Neuronal stem cell (in vitro differentiated cells): ENCODE results near the gene TAX1BP1.

Experiments used
- DNase-seq: peaks from one replicate; pipeline ENCODE4 v3.0.0-alpha.2; 2013; ENCODE audit warnings: low spot score
- H2AFZ ChIP-seq: one replicate; pipeline ENCODE4 v1.6.1; 2013; ENCODE audit warnings: mild to moderate bottlenecking, low read length, inconsistent platforms
- H2AK5ac ChIP-seq: 2 replicates; pipeline ENCODE4 v1.6.1; 2013; ENCODE audit warnings: low read depth, mild to moderate bottlenecking, inconsistent platforms, low read length, moderate library complexity, mixed read lengths
- H2BK120ac ChIP-seq: 2 replicates; pipeline ENCODE4 v1.6.1; 2013; ENCODE audit warnings: low read depth, mild to moderate bottlenecking, inconsistent platforms, low read length, moderate library complexity, mixed read lengths
- H2BK12ac ChIP-seq: one replicate; pipeline ENCODE4 v1.6.1; 2013; ENCODE audit warnings: low read length, inconsistent platforms
- H2BK15ac ChIP-seq: 2 replicates; pipeline ENCODE4 v1.6.1; 2013; ENCODE audit warnings: mild to moderate bottlenecking, low read length, inconsistent platforms, mixed read lengths
- H2BK5ac ChIP-seq: one replicate; pipeline ENCODE4 v1.6.1; 2013; ENCODE audit warnings: inconsistent platforms, mild to moderate bottlenecking, low read length, moderate library complexity
- H3K14ac ChIP-seq: one replicate; pipeline ENCODE4 v1.6.1; 2013; ENCODE audit warnings: low read length, inconsistent platforms
- H3K18ac ChIP-seq: 2 replicates; pipeline ENCODE4 v1.6.1; 2013; ENCODE audit warnings: low read length, inconsistent platforms
- H3K23ac ChIP-seq: 2 replicates; pipeline ENCODE4 v1.6.1; 2013; ENCODE audit warnings: low read depth, mild to moderate bottlenecking, mixed read lengths, low read length, inconsistent platforms; ENCODE audit not compliant: poor library complexity
- H3K27ac ChIP-seq: replicated peaks from 3 replicates; pipeline ENCODE4 v1.5.1; 2013; ENCODE audit warnings: low read length, inconsistent platforms
- H3K27me3 ChIP-seq, 3 experiments: 2 replicates each; pipeline ENCODE4 v1.6.1; 2013; ENCODE audit warnings: low read length in 3 of 3, mild to moderate bottlenecking in 2 of 3, inconsistent platforms in 1 of 3, low read depth in 1 of 3, mixed read lengths in 1 of 3, moderate library complexity in 1 of 3; ENCODE audit not compliant: control insufficient read depth in 3 of 3, insufficient read depth in 3 of 3
- H3K36me3 ChIP-seq, 2 donors: replicated peaks in 1 of 2; 2 replicates each; pipeline ENCODE4 v1.6.1; 2013; ENCODE audit warnings: low read length in 2 of 2; ENCODE audit not compliant: control insufficient read depth in 2 of 2, insufficient read depth in 2 of 2
- H3K4ac ChIP-seq: 2 replicates; pipeline ENCODE4 v1.6.1; 2013; ENCODE audit warnings: inconsistent platforms, mild to moderate bottlenecking, low read length, moderate library complexity
- H3K4me1 ChIP-seq, 2 donors: 1 replicate in 1 of 2; 2 replicates in 1 of 2; pipeline ENCODE4 v1.6.1; 2013; ENCODE audit warnings: low read length in 2 of 2, low read depth in 1 of 2; ENCODE audit not compliant: control insufficient read depth in 2 of 2, insufficient read depth in 1 of 2
- H3K4me2 ChIP-seq: one replicate; pipeline ENCODE4 v1.6.1; 2013; ENCODE audit warnings: mild to moderate bottlenecking, low read length, inconsistent platforms; ENCODE audit not compliant: insufficient read depth, poor library complexity, severe bottlenecking
- H3K4me3 ChIP-seq, 2 donors: 2 replicates each; pipeline ENCODE4 v1.5.1; 2013; ENCODE audit warnings: low read length in 2 of 2, mild to moderate bottlenecking in 2 of 2, inconsistent platforms in 1 of 2, moderate library complexity in 1 of 2
- H3K79me1 ChIP-seq: one replicate; pipeline ENCODE4 v1.6.1; 2013; ENCODE audit warnings: low read depth, mild to moderate bottlenecking, inconsistent platforms, low read length, moderate library complexity
- H3K9ac ChIP-seq: one replicate; pipeline ENCODE4 v1.6.1; 2013; ENCODE audit warnings: mild to moderate bottlenecking, low read depth, low read length, inconsistent platforms; ENCODE audit not compliant: poor library complexity
- H3K9me3 ChIP-seq, 2 donors: replicated peaks in 1 of 2; 2 replicates each; pipeline versions ENCODE3 to v1.6.1; 2013; ENCODE audit warnings: low read length in 2 of 2, mild to moderate bottlenecking in 2 of 2, inconsistent platforms in 1 of 2, low read depth in 1 of 2, mixed read lengths in 1 of 2, moderate library complexity in 1 of 2; ENCODE audit not compliant: control insufficient read depth in 2 of 2, insufficient read depth in 1 of 2
- H4K8ac ChIP-seq: one replicate; pipeline ENCODE4 v1.6.1; 2013; ENCODE audit warnings: low read depth, mild to moderate bottlenecking, inconsistent platforms, low read length, moderate library complexity
- H4K91ac ChIP-seq: one replicate; pipeline ENCODE4 v1.6.1; 2013; ENCODE audit warnings: low read length, low read depth, mild to moderate bottlenecking, inconsistent platforms; ENCODE audit not compliant: poor library complexity
- WGBS, 2 donors: extraction: QIAGEN DNeasy Blood & Tissue Kit; methylation state at CpG; one replicate each; pipeline ENCODE4 v1.1.7; 2013; ENCODE audit warnings: missing lambda C conversion rate in 2 of 2, mixed read lengths in 1 of 2; ENCODE audit not compliant: insufficient read length in 2 of 2, insufficient replicate concordance in 1 of 2; ENCODE audit errors: extremely low coverage in 2 of 2; 5-methylcytosine and 5-hydroxymethylcytosine counted together

The TAX1BP1 gene

DNA sequence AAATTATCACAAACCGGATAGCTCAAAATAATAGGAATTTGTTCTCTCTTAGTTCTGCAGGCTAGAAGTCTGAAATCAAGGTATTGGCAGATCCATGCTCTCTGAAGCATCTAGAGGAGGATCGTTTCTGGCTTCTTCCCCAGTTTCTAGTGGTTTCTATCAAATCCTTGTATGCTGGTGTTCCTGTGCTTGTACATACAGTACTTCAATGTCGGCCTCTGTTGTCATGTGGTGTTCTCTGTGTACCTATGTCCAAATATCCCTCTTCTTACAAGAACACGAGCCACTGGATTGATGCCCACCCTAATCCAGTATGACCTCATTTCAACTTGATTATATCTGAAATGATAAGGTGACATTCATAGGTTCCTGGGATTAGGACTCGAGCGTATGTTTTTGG lies 9.8 kb upstream of the TAX1BP1 start:
- H3K79me1 ChIP-seq, result no peaks in the 10 kb centered on the region
- H3K27ac ChIP-seq, result no peak overlapping the region
- no peak overlapping the region for H4K91ac ChIP-seq
- H3K14ac ChIP-seq, result no peak overlapping the region
- DNase-seq, result no peak
- no peak overlapping the region for H2BK120ac ChIP-seq
- H2BK12ac ChIP-seq, result no peak overlapping the region
- H2AK5ac ChIP-seq, result no peak overlapping the region
- no peaks in the 10 kb centered on the region for H3K27me3 ChIP-seq
- H3K9ac ChIP-seq, result no peak overlapping the region
- no peaks in the 10 kb centered on the region for H3K4me1 ChIP-seq
- no peak overlapping the region for H2AFZ ChIP-seq
- H3K4me3 ChIP-seq, result no peak overlapping the region
- no peak overlapping the region for H3K23ac ChIP-seq
- no peaks in the 10 kb centered on the region for H3K36me3 ChIP-seq
- no peak overlapping the region for H2BK5ac ChIP-seq
- H3K9me3 ChIP-seq, result no peaks in the 10 kb centered on the region
- H3K4me2 ChIP-seq, result no peak overlapping the region
- H3K18ac ChIP-seq, result no peak overlapping the region
- H4K8ac ChIP-seq, result no peak overlapping the region
- no peak overlapping the region for H3K4ac ChIP-seq
- WGBS, 2 donors, result no CpG with 5 or more reads among the region's 6 CpGs
- no peak overlapping the region for H2BK15ac ChIP-seq

DNA sequence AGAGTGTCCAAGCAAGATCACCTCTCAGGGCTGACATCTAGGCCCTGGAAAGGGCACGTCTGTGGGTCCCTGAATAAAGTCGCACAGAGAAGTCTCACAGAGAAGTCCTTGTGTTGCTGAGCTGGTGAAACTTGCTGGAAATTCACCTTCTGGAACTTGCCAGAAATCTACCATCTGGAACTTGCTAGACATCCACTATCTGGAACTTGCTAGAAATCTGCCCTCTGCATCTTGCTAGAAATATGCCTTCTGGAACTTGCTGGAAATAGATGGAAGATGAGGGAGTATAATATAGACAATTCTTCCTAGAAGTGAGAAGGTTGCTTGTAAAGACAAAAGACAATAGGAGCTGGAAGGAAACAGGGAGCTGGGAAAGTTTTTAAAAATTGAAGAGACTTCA lies 5.4 kb upstream of the TAX1BP1 start:
- no peak overlapping the region for H3K18ac ChIP-seq
- H3K4ac ChIP-seq, result no peak overlapping the region
- H4K8ac ChIP-seq, result no peak overlapping the region
- no peak overlapping the region for H2AFZ ChIP-seq
- no peak overlapping the region for H4K91ac ChIP-seq
- no peak overlapping the region for H3K14ac ChIP-seq
- H3K36me3 ChIP-seq, result no peaks in the 10 kb centered on the region
- H3K9ac ChIP-seq, result no peak overlapping the region
- no peak overlapping the region for H3K4me3 ChIP-seq
- no peak overlapping the region for H2BK12ac ChIP-seq
- no peak overlapping the region for H2BK120ac ChIP-seq
- H3K4me1 ChIP-seq, result peaks cover 0 to 2% of the 10 kb centered on the region in 2 donors
- WGBS, 2 donors, result no CpG with 5 or more reads among the region's 2 CpGs
- DNase-seq, result no peak
- no peaks in the 10 kb centered on the region for H3K9me3 ChIP-seq
- H2BK5ac ChIP-seq, result no peak overlapping the region
- H3K4me2 ChIP-seq, result no peak overlapping the region
- H2BK15ac ChIP-seq, result no peak overlapping the region
- H3K27ac ChIP-seq, result no peak overlapping the region
- no peak overlapping the region for H2AK5ac ChIP-seq
- H3K79me1 ChIP-seq, result no peaks in the 10 kb centered on the region
- H3K23ac ChIP-seq, result no peak overlapping the region
- H3K27me3 ChIP-seq, result no peaks in the 10 kb centered on the region

GRCh38 chr7:27735165-27735564 lies 4.8 kb upstream of the TAX1BP1 start:
- H2AK5ac ChIP-seq, result no peak overlapping the region
- H2AFZ ChIP-seq, result no peak overlapping the region
- no CpG with 5 or more reads among the region's 1 CpG for WGBS, 2 donors
- H3K4ac ChIP-seq, result no peak overlapping the region
- H3K9me3 ChIP-seq, result no peaks in the 10 kb centered on the region
- H2BK5ac ChIP-seq, result no peak overlapping the region
- no peak overlapping the region for H4K8ac ChIP-seq
- no peak overlapping the region for H3K9ac ChIP-seq
- H3K23ac ChIP-seq, result no peak overlapping the region
- H2BK15ac ChIP-seq, result no peak overlapping the region
- H3K27ac ChIP-seq, result no peak overlapping the region
- no peak overlapping the region for H2BK120ac ChIP-seq
- H3K79me1 ChIP-seq, result peaks cover 1% of the 10 kb centered on the region
- H3K27me3 ChIP-seq, result no peaks in the 10 kb centered on the region
- no peaks in the 10 kb centered on the region for H3K36me3 ChIP-seq
- no peak overlapping the region for H4K91ac ChIP-seq
- H3K4me1 ChIP-seq, result peaks cover 0 to 2% of the 10 kb centered on the region in 2 donors
- H3K14ac ChIP-seq, result no peak overlapping the region
- no peak overlapping the region for H3K4me3 ChIP-seq
- H3K18ac ChIP-seq, result no peak overlapping the region
- H3K4me2 ChIP-seq, result no peak overlapping the region
- H2BK12ac ChIP-seq, result no peak overlapping the region
- no peak for DNase-seq

- WGBS, 2 donors, result no CpG with 5 or more reads among the region's 2 CpGs
- H4K8ac ChIP-seq, result no peak overlapping the region
Observed at GRCh38 chr7:27735831-27736230, 4.1 kb upstream of the TAX1BP1 start.

More at GRCh38 chr7:27735831-27736230, 4.1 kb upstream of the TAX1BP1 start:
- Histone ChIP-seq H3K4ac (no peak overlapping the region), H2BK12ac (no peak overlapping the region), H3K4me3 (no peak overlapping the region), H3K9me3 (no peaks in the 10 kb centered on the region), H3K79me1 (peaks cover 5% of the 10 kb centered on the region), H2BK15ac (no peak overlapping the region), H2BK120ac (no peak overlapping the region), H3K14ac (no peak overlapping the region), H3K9ac (no peak overlapping the region), H3K4me1 (peaks cover 0 to 2% of the 10 kb centered on the region in 2 donors), H3K27me3 (no peaks in the 10 kb centered on the region), H3K23ac (no peak overlapping the region), H2AFZ (no peak overlapping the region), H3K27ac (no peak overlapping the region), H3K4me2 (no peak overlapping the region), H2BK5ac (no peak overlapping the region), H2AK5ac (no peak overlapping the region), H3K18ac (no peak overlapping the region), H3K36me3 (no peaks in the 10 kb centered on the region), H4K91ac (no peak overlapping the region)
- DNase-seq, result no peak
